ENCODE data around the gene EIF4EBP2.

- TF ChIP-seq CTCF (optimal IDR thresholded peaks at IDR 0.05 in 1 of 3, IDR thresholded peaks at IDR 0.05 in 1 of 3, conservative IDR thresholded peaks at IDR 0.05 in 1 of 3; ENCODE audit: extremely low read depth in 1 of 3, insufficient read depth in 2 of 3, low read length in 3 of 3) (no peak), EZH2 (IDR thresholded peaks at IDR 0.05; ENCODE audit: low read length) (no peak)
Measured at GRCh38 chr10:70459774-70460490, 56.0 kb downstream of the EIF4EBP2 start.
